H1 (cell line): Measurements from ENCODE around the gene BTF3L4. TPM values are rescaled to one million over a fixed set of nuclear protein-coding genes. Genes with fewer than 3 reads are reported as not detected.

ENCODE experiments used
- ATF2 ChIP-seq: IDR thresholded peaks from 2 replicates; pipeline ENCODE4 v1.6.1; 2012; ENCODE audit warnings: low read length, inconsistent platforms
- CEBPB ChIP-seq: IDR thresholded peaks from 2 replicates; pipeline ENCODE4 v1.6.1; 2012; ENCODE audit warnings: low read depth, low read length
- GTF2F1 ChIP-seq: IDR thresholded peaks from 2 replicates; pipeline ENCODE4 v1.6.1; 2012; ENCODE audit warnings: low read depth, low read length, improper control_type of control experiment, borderline replicate concordance
- JUN ChIP-seq: IDR thresholded peaks from 2 replicates; pipeline ENCODE4 v1.6.1; 2011; ENCODE audit warnings: low read depth, mild to moderate bottlenecking, improper control_type of control experiment, low read length
- KDM4A ChIP-seq: IDR thresholded peaks from one replicate; pipeline ENCODE4 v1.7.1; 2012; ENCODE audit warnings: low read depth, mild to moderate bottlenecking, moderate library complexity, low read length, inconsistent platforms; ENCODE audit not compliant: severe bottlenecking
- POU5F1 ChIP-seq: IDR thresholded peaks from 2 replicates; pipeline ENCODE4 v1.6.1; 2011; ENCODE audit warnings: low read depth, mild to moderate bottlenecking, low read length, moderate library complexity
- RBBP5 ChIP-seq: IDR thresholded peaks from 2 replicates; pipeline ENCODE4 v1.7.1; 2012; ENCODE audit warnings: low read depth, mild to moderate bottlenecking, inconsistent platforms, low read length, moderate library complexity, borderline replicate concordance
- polyA plus RNA-seq, 7 experiments: library from polyadenylated mRNA; depleted of rRNA in 3 of 7; stranded (reverse) in 5 of 7; unstranded in 2 of 7; fragments of >200 nt in 5 of 7; fragments of 200-250 nt in 2 of 7; gene quantifications; 1 replicate in 5 of 7; 2 replicates in 1 of 7; 4 replicates in 1 of 7; pipeline versions ENCODE4 v1.2.1 to v1.2.3, GENCODE V29; 2011 to 2013; ENCODE audit warnings: missing spikeins in 2 of 7, mixed read lengths in 2 of 7
- total RNA-seq: library from RNA; stranded (reverse); fragmentation: NEBNext Ultra II Directional; extraction: Animal tissue kit (Norgen Biotek cat#: 25700); gene quantifications from 2 replicates; pipeline ENCODE4 v1.2.1, GENCODE V29; 2021

BTF3L4 gene
- total and polyA plus RNA-seq, 2 of the 8 experiments (the other 6 are each of a cell fraction or from before 2014, with no cell fraction given), result 76.1 to 98.3 TPM

GRCh38 chr1:52055066-52055865, 829 bp upstream of the BTF3L4 start, which contains the start of gene TXNDC12 (continued):
- TF ChIP-seq ATF2 (0 out of 2 replicates have a peak, but pooled peaks have one; percentile 16), GTF2F1 (no peak), POU5F1 (no peak), JUN (no peak), RBBP5 (peak; percentile 75), CEBPB (peak; percentile 90), KDM4A (peak; percentile 30)
